Activated CD8-positive, alpha-beta T cell treated with anti-CD3 and anti-CD28 coated beads, Interleukin-2, amount 10 ng/mL, durations not matched to agents 7 days and 5 days (primary cell): ENCODE data around the gene C11orf16. TPM values are rescaled to one million over a fixed set of nuclear protein-coding genes. Genes with fewer than 3 reads are reported as not detected.
"Not testable (repeated sequence)": the region's sequence is repeated elsewhere in the genome, so short reads cannot be mapped to it uniquely, and the experiment has no call there.

Experiments used
- ATAC-seq: fragments of 150-1000 bp; cut with Tn5 transposase; one replicate; pipeline ENCODE4 v1.10.0; 2021; ENCODE audit warnings: moderate library complexity
- CTCF ChIA-PET: fragments of 350-600 bp; sonication (Branson Sonifier 250); formaldehyde crosslinking; loops from one replicate; lab custom pipeline; 2021; ENCODE audit warnings: antibody characterized with exemption; lab: Charles Lee
- POLR2A ChIA-PET: fragments of 350-600 bp; sonication (Branson Sonifier 250); formaldehyde crosslinking; loops from one replicate; lab custom pipeline; 2021; ENCODE audit warnings: antibody characterized with exemption; lab: Charles Lee
- DNase-seq: peaks from one replicate; pipeline ENCODE4 v3.0.0-alpha.2; 2020
- H3K27ac Mint-ChIP-seq: one replicate; pipeline ENCODE4 v1.8.0; 2021; ENCODE audit warnings: mild to moderate bottlenecking, mixed read lengths
- H3K27me3 Mint-ChIP-seq: one replicate; pipeline ENCODE4 v1.8.0; 2021; ENCODE audit warnings: low read depth, mixed read lengths
- H3K36me3 Mint-ChIP-seq: one replicate; pipeline ENCODE4 v1.8.0; 2021; ENCODE audit warnings: low read depth, mixed read lengths
- H3K4me1 Mint-ChIP-seq: one replicate; pipeline ENCODE4 v1.8.0; 2021; ENCODE audit warnings: low read depth, mixed read lengths
- H3K4me3 Mint-ChIP-seq: one replicate; pipeline ENCODE4 v1.8.0; 2021; ENCODE audit warnings: mild to moderate bottlenecking, mixed read lengths
- H3K9me3 Mint-ChIP-seq: one replicate; pipeline ENCODE4 v1.8.0; 2022; ENCODE audit warnings: mixed read lengths; ENCODE audit not compliant: insufficient read depth
- total RNA-seq, 2 experiments: library from RNA; stranded (reverse); gene quantifications; one replicate each; pipeline ENCODE4 v1.2.3, GENCODE V29; 2021

The C11orf16 gene, protein sequence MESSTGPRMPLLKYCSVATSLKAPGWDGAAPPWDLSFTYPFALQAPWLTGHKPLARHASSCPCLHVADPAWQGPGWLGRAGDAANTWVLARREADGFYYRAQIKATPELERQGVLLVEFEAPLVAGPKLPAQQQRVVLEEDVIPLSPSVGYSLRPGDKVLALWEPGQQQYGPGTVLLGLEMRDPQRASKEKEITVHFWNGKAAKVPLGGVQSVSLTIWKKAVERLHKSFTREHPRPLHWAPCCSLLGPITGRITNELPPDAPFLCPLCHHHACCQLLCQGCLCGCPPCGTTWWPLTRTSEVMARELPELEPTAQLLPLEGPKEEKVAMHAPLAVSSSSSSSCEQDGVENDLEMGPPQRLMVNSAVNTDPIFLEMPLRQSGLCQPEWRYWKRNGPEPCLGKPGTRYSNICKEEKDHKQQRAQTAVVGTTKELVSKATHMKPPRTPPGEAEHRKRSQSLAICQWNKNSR
- not detected for total RNA-seq

DNA sequence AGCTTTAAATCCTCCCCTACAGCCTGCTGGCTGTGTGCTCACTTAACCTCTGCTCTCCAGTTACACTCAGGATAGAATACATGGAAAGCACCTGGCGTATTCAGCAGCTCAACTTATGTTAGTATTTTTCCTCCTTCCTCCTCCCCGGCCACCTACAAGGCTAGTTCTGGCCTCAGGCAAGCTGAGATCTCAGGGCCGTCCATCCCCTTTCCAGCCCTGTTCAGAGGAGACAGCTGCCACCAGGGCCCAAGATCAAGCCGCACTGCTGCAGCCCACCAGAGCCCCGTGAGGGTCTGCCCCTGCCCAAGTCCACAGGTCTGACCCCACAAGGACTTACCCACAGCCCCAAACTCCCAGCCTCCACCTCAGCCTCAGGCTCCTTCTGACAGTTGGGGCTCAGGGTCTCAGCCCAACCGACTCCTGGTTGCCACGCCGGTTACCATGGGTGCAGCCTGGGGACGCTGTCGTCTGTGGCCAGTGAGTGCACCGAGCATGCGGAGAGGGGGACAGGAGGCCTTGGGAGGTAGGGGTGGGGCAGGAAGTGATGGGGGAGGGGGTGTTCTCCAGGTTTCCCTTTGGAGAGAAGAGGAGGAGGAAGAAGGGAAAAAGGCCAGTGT lies at the start of gene C11orf16:
Gene C11orf16 (minus strand): TSS at position 384 of the 617 bp plus-strand sequence. CDS start 639 bp downstream, outside the sequence.
- no peak within 1 kb of the TSS for H3K27ac Mint-ChIP-seq
- ChIA-PET CTCF (interaction anchor here (1.0 kb wide), 1 partner anchor 18 kb away, joined by 3 read pairs; no protein-coding TSS in a partner anchor), POLR2A (no interaction called here)
- no peaks in the 10 kb centered on the region for H3K4me1 Mint-ChIP-seq
- H3K27me3 Mint-ChIP-seq: no peaks in the 10 kb centered on the region
- no peaks in the 10 kb centered on the region for H3K36me3 Mint-ChIP-seq
- no peak for ATAC-seq
- H3K9me3 Mint-ChIP-seq: no peaks in the 10 kb centered on the region
- no peak within 1 kb of the TSS for H3K4me3 Mint-ChIP-seq
- DNase-seq: no peak

DNA sequence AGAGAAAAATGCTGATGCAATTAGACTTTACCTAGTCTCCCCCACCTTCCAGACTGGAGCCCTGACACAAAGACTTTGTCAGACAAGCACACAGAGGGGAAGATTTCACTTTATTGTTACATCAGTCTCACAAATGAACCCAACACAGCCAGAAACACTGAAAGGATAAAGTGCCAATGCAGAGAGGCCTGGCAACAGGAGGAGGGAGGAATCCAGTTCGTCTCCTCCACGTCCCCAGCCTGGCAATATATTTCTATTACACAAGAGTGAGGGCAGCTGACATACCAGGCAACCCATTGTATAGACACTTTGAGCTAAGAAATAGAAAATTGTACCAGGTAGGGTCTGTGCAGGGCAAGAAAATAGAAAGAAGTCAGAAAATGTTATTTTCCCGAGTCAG lies 47.7 kb upstream of the C11orf16 start:
- no peaks in the 10 kb centered on the region for H3K27me3 Mint-ChIP-seq
- no peaks in the 10 kb centered on the region for H3K9me3 Mint-ChIP-seq
- DNase-seq: no peak
- no peak for ATAC-seq
- no peak overlapping the region for H3K27ac Mint-ChIP-seq
- H3K4me1 Mint-ChIP-seq: no peaks in the 10 kb centered on the region
- ChIA-PET POLR2A (no interaction called here), CTCF (interaction anchor here (1.0 to 1.3 kb wide), 2 partner anchors 35 to 66 kb away, joined by 3 to 4 read pairs; no protein-coding TSS in a partner anchor)
- H3K4me3 Mint-ChIP-seq: no peak overlapping the region
- no peaks in the 10 kb centered on the region for H3K36me3 Mint-ChIP-seq

DNA sequence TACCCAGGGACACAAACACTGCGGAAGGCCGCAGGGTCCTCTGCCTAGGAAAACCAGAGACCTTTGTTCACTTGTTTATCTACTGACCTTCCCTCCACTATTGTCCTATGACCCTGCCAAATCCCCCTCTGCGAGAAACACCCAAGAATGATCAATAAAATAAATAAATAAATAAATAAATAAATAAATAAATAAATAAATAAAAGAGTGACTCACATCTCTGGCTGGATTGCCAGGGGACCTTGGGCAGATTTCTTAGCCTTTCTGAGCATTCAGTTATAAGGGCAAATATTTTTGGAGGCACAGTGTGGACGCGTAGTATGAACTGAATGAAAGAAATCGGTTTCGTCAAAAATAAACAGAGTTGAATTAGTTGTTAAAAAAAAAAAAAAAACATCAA lies 46.6 kb upstream of the C11orf16 start:
- H3K4me3 Mint-ChIP-seq, POLR2A ChIA-PET, ATAC-seq, H3K36me3 Mint-ChIP-seq, H3K27ac Mint-ChIP-seq, H3K9me3 Mint-ChIP-seq, DNase-seq, CTCF ChIA-PET, H3K27me3 Mint-ChIP-seq, H3K4me1 Mint-ChIP-seq: not testable (repeated sequence)

DNA sequence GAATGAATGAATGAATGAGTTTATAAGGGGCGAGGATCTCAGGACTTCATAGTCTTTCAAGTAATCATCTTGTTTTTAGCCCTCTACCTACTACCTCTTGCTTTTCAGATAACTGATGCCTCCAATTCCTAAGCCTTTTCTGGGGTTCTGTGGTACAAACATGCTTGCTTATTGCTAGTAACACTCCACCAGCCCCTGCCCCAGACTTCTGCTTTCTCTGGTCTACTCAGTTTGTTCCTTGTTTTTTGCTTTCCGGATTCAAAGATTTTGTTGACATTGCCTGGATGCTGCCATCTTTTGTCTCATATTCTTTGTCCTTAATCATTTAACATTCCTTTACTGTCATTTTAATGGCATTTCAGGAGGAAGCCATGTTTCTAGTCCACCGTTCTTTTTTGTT lies 40.4 kb upstream of the C11orf16 start:
- H3K4me1 Mint-ChIP-seq: no peaks in the 10 kb centered on the region
- H3K36me3 Mint-ChIP-seq: no peaks in the 10 kb centered on the region
- ATAC-seq: no peak
- ChIA-PET POLR2A (no interaction called here), CTCF (no interaction called here)
- no peak overlapping the region for H3K27ac Mint-ChIP-seq
- H3K27me3 Mint-ChIP-seq: no peaks in the 10 kb centered on the region
- DNase-seq: no peak
- H3K9me3 Mint-ChIP-seq: no peaks in the 10 kb centered on the region
- H3K4me3 Mint-ChIP-seq: no peak overlapping the region

DNA sequence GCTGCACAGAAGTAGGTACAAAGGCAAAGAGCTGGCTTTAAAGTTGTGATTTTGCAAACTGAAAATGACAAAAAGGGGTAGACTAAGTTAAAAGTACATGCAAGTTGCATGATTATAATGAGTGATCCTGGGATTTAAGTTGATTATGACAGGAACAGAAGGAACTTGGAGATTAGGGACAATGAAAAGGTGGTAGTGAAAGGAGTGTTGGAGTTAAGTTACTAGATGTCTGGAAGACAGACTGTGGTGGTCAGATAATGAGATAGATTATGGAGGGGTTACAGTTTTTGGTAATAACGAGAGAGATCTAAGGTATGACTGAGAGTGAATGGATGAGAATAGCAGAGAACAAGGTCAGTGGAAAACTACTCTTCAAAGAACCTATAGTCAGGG lies 39.2 kb upstream of the C11orf16 start:
- no peaks in the 10 kb centered on the region for H3K4me1 Mint-ChIP-seq
- ATAC-seq: no peak
- CTCF ChIA-PET: interaction anchor here (0.6 to 1.7 kb wide), 2 partner anchors 12 to 179 kb away, joined by 3 to 6 read pairs; no protein-coding TSS in a partner anchor
- H3K27me3 Mint-ChIP-seq: no peaks in the 10 kb centered on the region
- H3K4me3 Mint-ChIP-seq: no peak overlapping the region
- H3K9me3 Mint-ChIP-seq: no peaks in the 10 kb centered on the region
- POLR2A ChIA-PET: no interaction called here
- H3K36me3 Mint-ChIP-seq: no peaks in the 10 kb centered on the region
- no peak overlapping the region for H3K27ac Mint-ChIP-seq
- DNase-seq: no peak

DNA sequence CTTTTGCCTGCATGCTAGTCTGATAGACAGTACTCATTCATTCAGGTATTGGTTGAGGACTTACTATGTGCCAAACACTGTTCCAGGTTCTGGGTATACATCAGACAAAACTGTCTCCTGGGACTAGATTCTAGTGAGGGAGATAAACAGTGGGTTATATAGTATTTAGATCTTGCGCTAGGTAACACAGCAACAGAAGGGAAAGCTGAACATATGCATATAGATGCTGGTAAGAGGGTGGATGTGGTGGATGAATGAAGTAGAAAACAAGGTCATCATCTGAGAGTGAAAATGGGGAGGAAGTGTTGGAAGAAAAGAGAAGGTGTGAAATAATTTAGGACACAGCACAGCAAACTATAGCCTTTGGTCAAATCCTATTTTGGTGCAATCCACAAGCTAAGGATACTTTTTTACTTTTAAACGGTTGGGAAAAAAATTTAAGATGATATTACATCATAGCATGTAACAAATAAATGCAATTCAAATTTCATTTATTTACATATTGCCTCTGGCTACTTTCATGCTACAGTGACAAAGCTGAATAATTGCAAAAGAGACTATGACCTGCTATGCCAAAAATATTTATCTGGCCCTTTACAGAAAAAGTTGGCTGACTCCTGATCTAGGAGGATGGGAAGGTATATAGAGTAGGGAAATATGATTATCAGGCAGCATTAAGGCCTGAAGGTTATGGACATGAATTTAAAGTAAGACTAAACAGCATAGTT lies 38.6 kb upstream of the C11orf16 start:
- ATAC-seq (no peak), DNase-seq (no peak)
- H3K27ac Mint-ChIP-seq: no peak overlapping the region
- no peaks in the 10 kb centered on the region for H3K9me3 Mint-ChIP-seq
- no peaks in the 10 kb centered on the region for H3K27me3 Mint-ChIP-seq
- no peaks in the 10 kb centered on the region for H3K36me3 Mint-ChIP-seq
- H3K4me3 Mint-ChIP-seq: no peak overlapping the region
- CTCF ChIA-PET: interaction anchor here (0.6 to 1.7 kb wide), 2 partner anchors 12 to 179 kb away, joined by 3 to 6 read pairs; no protein-coding TSS in a partner anchor
- POLR2A ChIA-PET: no interaction called here
- peaks cover 3% of the 10 kb centered on the region for H3K4me1 Mint-ChIP-seq

DNA sequence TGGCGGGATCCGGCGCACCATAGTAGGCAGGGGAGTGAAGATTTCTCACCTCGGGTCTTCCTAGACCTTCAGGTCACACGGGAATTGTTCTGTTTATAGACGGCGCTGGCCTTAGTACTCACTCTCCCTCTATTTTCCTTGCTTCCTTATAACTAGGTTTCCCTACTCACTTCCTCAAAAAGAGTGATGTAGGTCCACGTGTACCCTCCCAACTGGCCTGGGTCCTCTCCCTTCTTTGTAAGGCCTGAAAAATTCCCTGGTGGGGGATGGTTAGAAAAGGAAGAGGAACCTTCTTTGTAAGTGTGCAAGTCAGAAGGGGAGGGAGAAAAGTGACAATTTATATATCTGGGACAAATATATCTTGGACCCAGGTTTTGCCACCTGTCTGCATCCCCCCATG lies 34.4 kb upstream of the C11orf16 start:
- H3K36me3 Mint-ChIP-seq: no peaks in the 10 kb centered on the region
- H3K4me1 Mint-ChIP-seq: peaks cover 19% of the 10 kb centered on the region
- ChIA-PET CTCF (interaction anchor here (1.1 to 1.5 kb wide), 2 partner anchors 10 to 50 kb away, joined by 3 read pairs; no protein-coding TSS in a partner anchor), POLR2A (no interaction called here)
- no peaks in the 10 kb centered on the region for H3K27me3 Mint-ChIP-seq
- no peaks in the 10 kb centered on the region for H3K9me3 Mint-ChIP-seq
- DNase-seq (no peak), ATAC-seq (no peak)
- no peak overlapping the region for H3K27ac Mint-ChIP-seq
- no peak overlapping the region for H3K4me3 Mint-ChIP-seq

DNA sequence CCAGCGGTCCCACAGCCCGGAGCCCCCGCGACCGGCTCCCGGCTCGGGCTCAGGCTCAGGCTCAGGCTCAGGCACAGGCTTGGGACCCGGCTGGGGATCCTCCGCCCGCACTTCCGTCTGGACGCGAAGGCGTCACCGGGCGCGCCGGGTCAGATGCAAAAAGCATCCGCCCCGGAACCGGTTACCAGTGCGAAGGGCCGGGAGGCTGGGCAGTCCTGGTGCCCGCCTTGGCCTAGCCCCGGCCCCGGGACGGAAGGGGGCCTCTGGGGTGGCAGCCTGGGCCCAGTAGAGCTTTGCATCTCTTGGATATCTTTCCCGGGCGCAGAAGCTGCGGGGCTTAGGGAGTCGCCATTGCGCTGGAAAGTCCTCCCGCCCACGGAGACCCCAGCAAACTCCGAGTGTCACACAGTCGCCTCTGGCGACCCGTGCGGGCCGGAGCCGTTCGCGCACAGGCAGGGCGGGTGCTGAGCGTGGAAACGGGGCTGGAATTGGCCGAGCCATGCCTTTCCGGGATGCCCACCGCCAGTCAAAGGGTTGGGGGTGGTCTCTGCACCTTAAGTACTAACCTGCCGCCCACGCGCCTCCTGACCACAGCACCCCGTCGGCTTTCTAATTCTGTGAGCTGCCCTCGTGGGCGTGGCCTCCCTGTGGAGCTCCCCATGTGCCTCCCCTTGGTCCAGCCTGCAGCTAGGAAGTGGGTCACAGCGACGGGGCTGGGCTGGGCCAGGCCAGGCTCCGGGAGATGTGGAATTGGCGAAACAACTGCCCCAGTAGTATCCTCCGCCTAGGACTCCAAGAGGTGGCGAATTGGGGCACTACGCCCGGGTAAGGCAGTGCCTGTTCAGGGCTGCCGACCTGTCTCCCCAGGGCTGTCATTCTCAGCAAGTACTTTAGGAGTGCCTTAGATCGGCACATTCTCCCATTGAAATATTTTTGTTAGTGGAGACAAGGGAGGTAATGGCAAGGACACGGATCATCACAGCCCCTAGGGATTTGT lies 31.9 kb upstream of the C11orf16 start, which contains the start of gene TMEM9B:
Gene TMEM9B (minus strand): TSS at position 119 of the 997 bp plus-strand sequence. CDS start 129 bp downstream, outside the sequence.
- peak within 1 kb of the TSS; percentile 94 for H3K27ac Mint-ChIP-seq
- ChIA-PET POLR2A (interaction anchor here (0.6 to 2.2 kb wide), 14 partner anchors 15 to 313 kb away, joined by 3 to 10 read pairs (median 4); partner anchors contain the start of genes AKIP1, RPL27A and TRIM66), CTCF (interaction anchor here (1.1 to 3.0 kb wide), 5 partner anchors 33 to 542 kb away, joined by 3 to 21 read pairs (median 9); no protein-coding TSS in a partner anchor)
- no peaks in the 10 kb centered on the region for H3K9me3 Mint-ChIP-seq
- peak within 1 kb of the TSS; percentile 94 for H3K4me3 Mint-ChIP-seq
- DNase-seq (peak; percentile 88), ATAC-seq (peak; percentile 89)
- H3K4me1 Mint-ChIP-seq: peaks cover 27% of the 10 kb centered on the region
- H3K27me3 Mint-ChIP-seq: no peaks in the 10 kb centered on the region
- H3K36me3 Mint-ChIP-seq: peaks cover 4% of the 10 kb centered on the region

DNA sequence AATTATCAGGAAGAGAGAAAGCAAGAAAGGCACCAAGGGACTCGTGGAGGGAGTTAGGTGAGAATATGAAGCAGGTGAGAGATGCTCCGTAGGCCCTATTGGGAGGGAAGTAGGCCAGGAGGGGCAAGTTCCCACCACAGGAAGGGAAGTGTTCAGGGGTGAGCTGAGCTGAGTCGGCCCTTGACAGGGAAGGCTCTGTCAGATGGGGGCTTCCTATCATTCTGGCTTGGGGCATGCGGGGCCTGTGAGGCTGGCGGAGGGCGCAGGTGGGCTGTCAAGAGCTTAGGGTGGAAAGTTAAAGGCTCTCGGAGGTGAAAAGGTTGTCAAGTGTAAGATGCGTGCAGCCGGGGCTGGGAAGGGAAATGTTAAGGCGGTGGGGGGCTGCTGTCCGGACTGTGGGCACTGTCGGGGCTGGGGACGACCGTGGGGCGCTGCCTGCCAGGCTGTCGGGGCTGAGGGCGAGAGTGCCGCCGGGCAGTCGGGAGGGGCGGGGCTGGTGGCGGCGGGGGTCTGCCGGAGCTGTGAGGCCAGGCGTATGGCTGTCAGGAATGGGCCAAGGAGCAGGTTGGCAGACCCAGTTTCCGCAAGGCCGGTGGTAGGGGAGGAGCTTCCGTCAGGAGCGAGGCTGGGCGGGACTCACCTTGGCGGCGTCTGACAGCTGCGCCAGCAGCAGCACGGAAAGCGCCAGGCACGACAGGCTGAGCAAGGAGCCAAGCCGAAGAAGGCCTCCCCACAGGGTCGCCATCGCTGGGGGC lies 31.0 kb upstream of the C11orf16 start:
- peak overlapping the region; percentile 94 for H3K4me3 Mint-ChIP-seq
- POLR2A ChIA-PET: interaction anchor here (0.6 to 2.2 kb wide), 15 partner anchors 14 to 285 kb away, joined by 3 to 14 read pairs (median 3); partner anchors contain the start of genes AKIP1, RPL27A and TRIM66
- ATAC-seq: peak; percentile 79

DNA sequence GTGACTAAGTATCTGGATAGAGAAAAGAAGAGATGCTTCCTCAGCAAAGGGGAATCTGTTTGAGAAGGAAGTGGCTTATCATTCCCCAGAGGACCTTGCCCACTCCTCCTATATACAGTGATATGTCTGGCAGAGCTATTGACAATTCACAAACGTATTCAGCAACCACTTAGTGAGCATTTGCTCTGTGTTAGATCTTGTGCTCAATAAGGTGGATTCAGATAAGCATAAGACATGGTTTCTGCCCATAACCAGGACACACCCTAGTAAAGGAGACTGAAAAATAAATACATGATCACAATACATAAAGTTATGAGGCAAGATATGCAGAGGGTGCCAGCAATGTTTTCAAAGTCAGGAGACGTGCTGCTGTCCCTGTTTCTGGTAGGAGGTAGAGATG lies 30.1 kb upstream of the C11orf16 start:
- DNase-seq: no peak
- POLR2A ChIA-PET: interaction anchor here (1.8 to 2.2 kb wide), 2 partner anchors 37 to 280 kb away, joined by 9 to 14 read pairs; partner anchors contain the start of genes RPL27A and TRIM66
- no peak for ATAC-seq
- Mint-ChIP-seq H3K4me1 (peaks cover 38% of the 10 kb centered on the region), H3K9me3 (no peaks in the 10 kb centered on the region), H3K27ac (peak overlapping the region; percentile 71), H3K36me3 (peaks cover 6% of the 10 kb centered on the region), H3K4me3 (peak overlapping the region; percentile 94), H3K27me3 (no peaks in the 10 kb centered on the region)
- CTCF ChIA-PET: interaction anchor here (1.0 to 3.0 kb wide), 4 partner anchors 48 to 311 kb away, joined by 3 to 21 read pairs (median 12); no protein-coding TSS in a partner anchor

More for the DNA sequence above, 31.0 kb upstream of the C11orf16 start:
- DNase-seq: peak; percentile 86
- Mint-ChIP-seq H3K36me3 (peaks cover 6% of the 10 kb centered on the region), H3K4me1 (peaks cover 35% of the 10 kb centered on the region), H3K27me3 (no peaks in the 10 kb centered on the region), H3K27ac (peak overlapping the region; percentile 94), H3K9me3 (no peaks in the 10 kb centered on the region)
- CTCF ChIA-PET: interaction anchor here (1.4 to 3.0 kb wide), 5 partner anchors 34 to 543 kb away, joined by 5 to 21 read pairs (median 9); no protein-coding TSS in a partner anchor
